HCT116 (cell line): ENCODE measurements around the gene TNFRSF8. TPM values are rescaled to one million over a fixed set of nuclear protein-coding genes. Genes with fewer than 3 reads are reported as not detected.
A peak's percentile ranks its signal among the peaks of the same experiment; 100 is the strongest.

Source experiments
- ATAC-seq: fragments of 200-7000 bp; cut with Tn5 transposase; 2 replicates; pipeline ENCODE4 v1.9.1; 2020; ENCODE audit warnings: mild to moderate bottlenecking, moderate library complexity
- BruUV-seq: library from RNA; stranded (reverse); fragments of 400-500 nt; replicated peaks from 2 replicates; lab custom pipeline; 2021; lab: Mats Ljungman, UMichigan
- CTCF ChIA-PET: fragments of 300-600 bp; sonication (Branson Sonifier 250); formaldehyde crosslinking; loops from one replicate; lab custom pipeline; 2021; ENCODE audit warnings: antibody characterized with exemption; lab: Charles Lee
- POLR2A ChIA-PET: fragments of 300-600, 350-600 bp; sonication (Branson Sonifier 250); formaldehyde crosslinking; loops from one replicate; lab custom pipeline; 2021; ENCODE audit warnings: antibody characterized with exemption; lab: Charles Lee
- RAD21 ChIA-PET, 2 experiments: fragments of 300-600 bp; sonication (Branson Sonifier 250); formaldehyde crosslinking; loops; one replicate each; lab custom pipeline; 2023; ENCODE audit warnings: low total read pairs in 2 of 2; ENCODE audit not compliant: uncharacterized antibody in 2 of 2, unreplicated experiment in 2 of 2, low non-redundant PET in 1 of 2; lab: Charles Lee
- DNase-seq: peaks from one replicate; pipeline ENCODE4 v3.0.0-alpha.2; 2010; ENCODE audit warnings: low read depth, low spot score
- H2AFZ ChIP-seq: fragments of 200-600 bp; shearing (Covaris generic), sonication (generic); 2 replicates; pipeline ENCODE4 v1.6.1; 2017; ENCODE audit warnings: low read depth, mixed run types, mixed read lengths, antibody characterized with exemption, low read length; ENCODE audit not compliant: poor library complexity, severe bottlenecking
- H3K27ac ChIP-seq: 2 replicates; pipeline ENCODE4 v1.5.1; 2012; ENCODE audit warnings: low read depth, low read length
- H3K27me3 ChIP-seq: fragments of 200-600 bp; sonication (generic); 2 replicates; pipeline ENCODE4 v1.6.1; 2016; ENCODE audit warnings: mixed run types, low read length, mixed read lengths; ENCODE audit not compliant: insufficient read depth
- H3K36me3 ChIP-seq, 2 experiments: fragments of 200-500 bp in 1 of 2; fragments of 200-600 bp in 1 of 2; sonication (Bioruptor generic) in 1 of 2; sonication (generic) in 1 of 2; 2 replicates each; pipeline versions ENCODE4 v1.5.1 to v1.6.1; 2014 to 2016; ENCODE audit warnings: low read length in 2 of 2, inconsistent platforms in 1 of 2, mixed read lengths in 1 of 2, mixed run types in 1 of 2; ENCODE audit not compliant: insufficient read depth in 2 of 2, control insufficient read depth in 1 of 2
- H3K4me1 ChIP-seq, 2 experiments: fragments of 200-600 bp in 1 of 2; sonication (generic) in 1 of 2; 2 replicates each; pipeline versions ENCODE4 v1.5.1 to v1.6.1; 2012 to 2017; ENCODE audit warnings: low read length in 2 of 2, inconsistent platforms in 1 of 2, mild to moderate bottlenecking in 1 of 2, mixed read lengths in 1 of 2, mixed run types in 1 of 2, moderate library complexity in 1 of 2; ENCODE audit not compliant: insufficient read depth in 2 of 2, control insufficient read depth in 1 of 2
- H3K4me2 ChIP-seq: fragments of 200-600 bp; sonication (generic); 2 replicates; pipeline ENCODE4 v1.6.1; 2017; ENCODE audit warnings: mixed run types, low read length, mixed read lengths
- H3K4me3 ChIP-seq, 2 experiments: fragments of 200-600 bp in 1 of 2; sonication (generic) in 1 of 2; replicated peaks in 1 of 2; 2 replicates each; pipeline ENCODE4 v1.5.1; 2011 to 2016; ENCODE audit warnings: low read length in 2 of 2, control low read depth in 1 of 2, low read depth in 1 of 2, mild to moderate bottlenecking in 1 of 2, mixed read lengths in 1 of 2, mixed run types in 1 of 2
- H3K79me2 ChIP-seq: fragments of 200-600 bp; sonication (generic); 2 replicates; pipeline ENCODE4 v1.6.1; 2017; ENCODE audit warnings: mild to moderate bottlenecking, mixed run types, low read length, moderate library complexity, mixed read lengths; ENCODE audit not compliant: insufficient read depth
- H3K9ac ChIP-seq: fragments of 200-600 bp; sonication (generic); 2 replicates; pipeline ENCODE4 v1.6.1; 2016; ENCODE audit warnings: low read length, mixed read lengths
- H3K9me2 ChIP-seq: fragments of 200-600 bp; sonication (generic), shearing (Covaris generic); 2 replicates; pipeline ENCODE4 v1.6.1; 2017; ENCODE audit warnings: mixed run types, mild to moderate bottlenecking, moderate library complexity; ENCODE audit not compliant: insufficient read depth
- H3K9me3 ChIP-seq, 2 experiments: fragments of 200-500 bp in 1 of 2; fragments of 200-600 bp in 1 of 2; sonication (Bioruptor generic) in 1 of 2; sonication (generic) in 1 of 2; 2 replicates each; pipeline ENCODE4 v1.6.1; 2014 to 2017; ENCODE audit warnings: low read length in 2 of 2, mixed read lengths in 2 of 2, inconsistent platforms in 1 of 2, low read depth in 1 of 2, mild to moderate bottlenecking in 1 of 2, mixed run types in 1 of 2, moderate library complexity in 1 of 2; ENCODE audit not compliant: control insufficient read depth in 1 of 2, insufficient read depth in 1 of 2
- H4K20me1 ChIP-seq: fragments of 200-600 bp; sonication (generic), shearing (Covaris generic); 2 replicates; pipeline ENCODE4 v1.6.1; 2017; ENCODE audit warnings: mixed run types, mild to moderate bottlenecking, moderate library complexity; ENCODE audit not compliant: insufficient read depth
- ATF3 ChIP-seq: IDR thresholded peaks from 2 replicates; pipeline ENCODE4 v1.6.1; 2012
- CEBPB ChIP-seq: IDR thresholded peaks from 2 replicates; pipeline ENCODE4 v1.6.1; 2012; ENCODE audit warnings: low read depth
- CTCF ChIP-seq, 3 experiments: fragments of 200-600 bp in 1 of 3; sonication (generic) in 1 of 3; IDR thresholded peaks in 2 of 3; conservative IDR thresholded peaks in 1 of 3; 2 replicates each; pipeline ENCODE4 v1.5.1; 2012 to 2017; ENCODE audit warnings: low read depth in 2 of 3, low read length in 2 of 3, antibody characterized with exemption in 1 of 3, borderline replicate concordance in 1 of 3, control low read depth in 1 of 3, mild to moderate bottlenecking in 1 of 3, mixed read lengths in 1 of 3, mixed run types in 1 of 3, moderate library complexity in 1 of 3; ENCODE audit not compliant: insufficient read depth in 1 of 3
- EGR1 ChIP-seq: IDR thresholded peaks from 2 replicates; pipeline ENCODE4 v1.6.1; 2012; ENCODE audit warnings: low read depth
- ELF1 ChIP-seq: IDR thresholded peaks from 2 replicates; pipeline ENCODE4 v1.6.1; 2012; ENCODE audit warnings: low read depth, borderline replicate concordance
- EZH2 ChIP-seq: fragments of 200-600 bp; sonication (generic); IDR thresholded peaks from 2 replicates; pipeline ENCODE4 v1.6.1; 2017; ENCODE audit warnings: antibody characterized with exemption, mixed run types
- EZH2phosphoT487 ChIP-seq: fragments of 200-600 bp; IDR thresholded peaks from 2 replicates; pipeline ENCODE4 v1.6.1; 2018; ENCODE audit warnings: antibody characterized with exemption, borderline replicate concordance
- FOSL1 ChIP-seq: IDR thresholded peaks from 2 replicates; pipeline ENCODE4 v1.6.1; 2012; ENCODE audit warnings: low read depth
- JUND ChIP-seq: IDR thresholded peaks from 2 replicates; pipeline ENCODE4 v1.6.1; 2012
- POLR2A ChIP-seq: IDR thresholded peaks from 2 replicates; pipeline ENCODE4 v1.7.0; 2011; ENCODE audit warnings: borderline replicate concordance; ENCODE audit not compliant: insufficient read depth, insufficient read length; ENCODE audit errors: extremely low read depth
- POLR2AphosphoS5 ChIP-seq: IDR thresholded peaks from 2 replicates; pipeline ENCODE4 v1.6.1; 2011; ENCODE audit warnings: mild to moderate bottlenecking, low read depth, low read length, moderate library complexity
- SIN3A ChIP-seq: IDR thresholded peaks from 2 replicates; pipeline ENCODE4 v1.6.1; 2012; ENCODE audit warnings: low read depth
- SP1 ChIP-seq: IDR thresholded peaks from 2 replicates; pipeline ENCODE4 v1.6.1; 2012; ENCODE audit warnings: low read depth
- SRF ChIP-seq: IDR thresholded peaks from 2 replicates; pipeline ENCODE4 v1.6.1; 2012; ENCODE audit warnings: low read depth
- YY1 ChIP-seq: IDR thresholded peaks from 2 replicates; pipeline ENCODE4 v1.6.1; 2011; ENCODE audit warnings: low read length, low read depth, moderate library complexity, mild to moderate bottlenecking; ENCODE audit not compliant: insufficient replicate concordance; ENCODE audit errors: extremely low read depth
- ZBTB33 ChIP-seq: IDR thresholded peaks from 2 replicates; pipeline ENCODE4 v1.6.1; 2011; ENCODE audit warnings: mild to moderate bottlenecking, low read length, moderate library complexity; ENCODE audit not compliant: insufficient replicate concordance; ENCODE audit errors: extremely low read depth
- ZNF274 ChIP-seq: fragments of 200-500 bp; sonication (Bioruptor generic); IDR thresholded peaks from 2 replicates; pipeline ENCODE4 v1.6.1; 2014; ENCODE audit warnings: mild to moderate bottlenecking, low read depth, low read length, inconsistent platforms
- intact Hi-C: fragments of 100-400 bp; cut with micrococcal nuclease; formaldehyde crosslinking; loops from 2 replicates; pipeline ENCODE4 v1.10.0; 2022
- total RNA-seq: library from RNA; stranded (reverse); gene quantifications from one replicate; pipeline ENCODE4 v1.2.1, GENCODE V29; 2021; ENCODE audit not compliant: unreplicated experiment
- TF ChIP-seq, protein P1 (sequence below): IDR thresholded peaks from 2 replicates; pipeline ENCODE4 v1.6.1; 2012; ENCODE audit warnings: low read depth

TNFRSF8 gene
- total RNA-seq, 1 experiment from 2014 or later = 0.17 TPM

GRCh38 chr1:12125422-12126355, 62.6 kb downstream of the TNFRSF8 start:
- no peak overlapping the region for H3K4me2 ChIP-seq
- no TSS peak for BruUV-seq
- peak overlapping the region; percentile 78 for H2AFZ ChIP-seq
- peak; percentile 31; the same call in 1 of the 2 replicates for ATAC-seq
- H3K9me3 ChIP-seq = no peaks in the 10 kb centered on the region
- no peaks in the 10 kb centered on the region for H4K20me1 ChIP-seq
- H3K36me3 ChIP-seq = no peaks in the 10 kb centered on the region
- no peak overlapping the region for H3K9ac ChIP-seq
- H3K27me3 ChIP-seq = no peaks in the 10 kb centered on the region
- intact Hi-C loops = loop anchor here (10.0 kb wide), 1 partner anchor 529 kb away; no protein-coding TSS in a partner anchor
- H3K4me3 ChIP-seq = no peak overlapping the region
- H3K27ac ChIP-seq = no peak overlapping the region
- 0 out of 4 replicates have a peak, but pooled peaks cover 0 to 4% of the 10 kb centered on the region in 2 experiments for H3K4me1 ChIP-seq
- RAD21 ChIA-PET = interaction anchor here (1.2 to 2.6 kb wide), 7 partner anchors 71 to 85 kb away, joined by 4 to 15 read pairs (median 6); no protein-coding TSS in a partner anchor
- no peaks in the 10 kb centered on the region for H3K79me2 ChIP-seq
- no peak for DNase-seq
- CTCF ChIA-PET = interaction anchor here (1.0 to 5.4 kb wide), 17 partner anchors 11 to 533 kb away, joined by 3 to 63 read pairs (median 8); partner anchors contain the start of gene MIIP
- H3K9me2 ChIP-seq = no peaks in the 10 kb centered on the region
- POLR2A ChIA-PET = interaction anchor here (0.6 to 1.3 kb wide), 3 partner anchors 74 to 107 kb away, joined by 3 to 7 read pairs (median 5); partner anchors contain the start of gene MIIP
- TF ChIP-seq SP1 (no peak), FOSL1 (no peak), CTCF (IDR thresholded peaks at IDR 0.05 in 2 of 3, conservative IDR thresholded peaks at IDR 0.05 in 1 of 3; ENCODE audit: borderline replicate concordance in 1 of 3, insufficient read depth in 1 of 3, low read depth in 2 of 3, low read length in 2 of 3) (no peak), EZH2phosphoT487 (no peak), CEBPB (no peak), ZBTB33 (no peak), POLR2AphosphoS5 (no peak), EGR1 (no peak), ELF1 (no peak), ZNF274 (no peak), SIN3A (no peak), ATF3 (no peak), SRF (no peak), YY1 (no peak), EZH2 (no peak), JUND (no peak), POLR2A (no peak)
- TF ChIP-seq, protein P1, sequence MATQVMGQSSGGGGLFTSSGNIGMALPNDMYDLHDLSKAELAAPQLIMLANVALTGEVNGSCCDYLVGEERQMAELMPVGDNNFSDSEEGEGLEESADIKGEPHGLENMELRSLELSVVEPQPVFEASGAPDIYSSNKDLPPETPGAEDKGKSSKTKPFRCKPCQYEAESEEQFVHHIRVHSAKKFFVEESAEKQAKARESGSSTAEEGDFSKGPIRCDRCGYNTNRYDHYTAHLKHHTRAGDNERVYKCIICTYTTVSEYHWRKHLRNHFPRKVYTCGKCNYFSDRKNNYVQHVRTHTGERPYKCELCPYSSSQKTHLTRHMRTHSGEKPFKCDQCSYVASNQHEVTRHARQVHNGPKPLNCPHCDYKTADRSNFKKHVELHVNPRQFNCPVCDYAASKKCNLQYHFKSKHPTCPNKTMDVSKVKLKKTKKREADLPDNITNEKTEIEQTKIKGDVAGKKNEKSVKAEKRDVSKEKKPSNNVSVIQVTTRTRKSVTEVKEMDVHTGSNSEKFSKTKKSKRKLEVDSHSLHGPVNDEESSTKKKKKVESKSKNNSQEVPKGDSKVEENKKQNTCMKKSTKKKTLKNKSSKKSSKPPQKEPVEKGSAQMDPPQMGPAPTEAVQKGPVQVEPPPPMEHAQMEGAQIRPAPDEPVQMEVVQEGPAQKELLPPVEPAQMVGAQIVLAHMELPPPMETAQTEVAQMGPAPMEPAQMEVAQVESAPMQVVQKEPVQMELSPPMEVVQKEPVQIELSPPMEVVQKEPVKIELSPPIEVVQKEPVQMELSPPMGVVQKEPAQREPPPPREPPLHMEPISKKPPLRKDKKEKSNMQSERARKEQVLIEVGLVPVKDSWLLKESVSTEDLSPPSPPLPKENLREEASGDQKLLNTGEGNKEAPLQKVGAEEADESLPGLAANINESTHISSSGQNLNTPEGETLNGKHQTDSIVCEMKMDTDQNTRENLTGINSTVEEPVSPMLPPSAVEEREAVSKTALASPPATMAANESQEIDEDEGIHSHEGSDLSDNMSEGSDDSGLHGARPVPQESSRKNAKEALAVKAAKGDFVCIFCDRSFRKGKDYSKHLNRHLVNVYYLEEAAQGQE = no peak
